GM19351 (cell line): Measurements from ENCODE around the gene INSC.
"Not testable (repeated sequence)": the region's sequence is repeated elsewhere in the genome, so short reads cannot be mapped to it uniquely, and the experiment has no call there.

Experiments
- ATAC-seq: cut with Tn5 transposase; IDR thresholded peaks from one replicate; pipeline ENCODE4 v1.9.1; 2021; ENCODE audit warnings: mild to moderate bottlenecking, moderate library complexity; ENCODE audit not compliant: unreplicated experiment

Gene INSC

GRCh38 chr11:15114501-15115475, at the start of gene INSC:
INSC (plus strand) TSS chr11:15114923; CDS start chr11:15149175, 34,252 bp downstream.
- ATAC-seq = no peak

GRCh38 chr11:15069751-15070150, 45.0 kb upstream of the INSC start:
- ATAC-seq = not testable (repeated sequence)

GRCh38 chr11:15071556-15072255, 43.0 kb upstream of the INSC start:
- no peak for ATAC-seq

- ATAC-seq = no peak
These were observed 42.1 kb upstream of the INSC start for GRCh38 chr11:15072551-15073143.

- no peak for ATAC-seq
These were observed 41.1 kb upstream of the INSC start, which contains the start of gene CALCB for GRCh38 chr11:15073361-15074205. CALCB (plus strand) TSS chr11:15073593; CDS start chr11:15074719, 1,126 bp downstream.

GRCh38 chr11:15074206-15075161, 40.2 kb upstream of the INSC start:
- peak; percentile 94 for ATAC-seq

- no peak for ATAC-seq
These were observed 39.6 kb upstream of the INSC start for GRCh38 chr11:15075162-15075526.

GRCh38 chr11:15091175-15091574, 23.5 kb upstream of the INSC start:
- no peak for ATAC-seq

GRCh38 chr11:15091625-15092024, 23.1 kb upstream of the INSC start:
- no peak for ATAC-seq

GRCh38 chr11:15093432-15093831, 21.3 kb upstream of the INSC start:
- ATAC-seq = peak; percentile 92

GRCh38 chr11:15095736-15096228, 18.9 kb upstream of the INSC start:
- ATAC-seq = no peak

- ATAC-seq = no peak
These were observed 17.3 kb upstream of the INSC start for GRCh38 chr11:15097411-15097810.

- ATAC-seq = no peak
These were observed 15.5 kb upstream of the INSC start for GRCh38 chr11:15099267-15099666.

GRCh38 chr11:15101072-15101709, 13.5 kb upstream of the INSC start:
- peak; percentile 91 for ATAC-seq

GRCh38 chr11:15104166-15104565, 10.6 kb upstream of the INSC start:
- ATAC-seq = no peak

GRCh38 chr11:15106201-15106965, 8.3 kb upstream of the INSC start:
- ATAC-seq = no peak

GRCh38 chr11:15107730-15108515, 6.8 kb upstream of the INSC start:
- ATAC-seq = peak; percentile 67
